Osteoblast (primary cell): ENCODE measurements around the gene SLC25A36. TPM values are rescaled to one million over a fixed set of nuclear protein-coding genes. Genes with fewer than 3 reads are reported as not detected.
A peak's percentile ranks its signal among the peaks of the same experiment; 100 is the strongest.
"Not testable (repeated sequence)": the region's sequence is repeated elsewhere in the genome, so short reads cannot be mapped to it uniquely, and the experiment has no call there.

Experiments used
- DNase-seq: peaks from one replicate; pipeline ENCODE4 v3.0.0; 2011; ENCODE audit warnings: low spot score, mixed read lengths; ENCODE audit not compliant: insufficient read length; ENCODE audit errors: missing footprints
- H2AFZ ChIP-seq: 2 replicates; pipeline ENCODE4 v1.6.0; 2011; ENCODE audit warnings: mild to moderate bottlenecking, low read length
- H3K27ac ChIP-seq: 2 replicates; pipeline ENCODE4 v1.5.1; 2011; ENCODE audit warnings: mild to moderate bottlenecking, low read depth, low read length, moderate library complexity
- H3K27me3 ChIP-seq: 2 replicates; pipeline ENCODE4 v1.6.0; 2012; ENCODE audit warnings: mild to moderate bottlenecking, control low read depth, inconsistent platforms, low read length, moderate library complexity; ENCODE audit not compliant: insufficient read depth
- H3K36me3 ChIP-seq: 2 replicates; pipeline ENCODE4 v1.5.1; 2011; ENCODE audit warnings: mild to moderate bottlenecking, low read length, control low read depth, moderate library complexity; ENCODE audit not compliant: insufficient read depth
- H3K4me1 ChIP-seq: 2 replicates; pipeline ENCODE4 v1.5.1; 2011; ENCODE audit warnings: mild to moderate bottlenecking, low read length, control low read depth, moderate library complexity; ENCODE audit not compliant: insufficient read depth
- H3K4me2 ChIP-seq: 2 replicates; pipeline ENCODE4 v1.6.0; 2011; ENCODE audit warnings: mild to moderate bottlenecking, low read length; ENCODE audit not compliant: insufficient read depth
- H3K4me3 ChIP-seq: fragments of 200-600 bp; sonication (generic); 3 replicates; pipeline ENCODE4 v1.5.1; 2012; ENCODE audit warnings: mild to moderate bottlenecking, low read length, inconsistent platforms; ENCODE audit not compliant: insufficient read depth
- H3K79me2 ChIP-seq: 2 replicates; pipeline ENCODE4 v1.6.0; 2012; ENCODE audit warnings: mild to moderate bottlenecking, low read length, control low read depth, inconsistent platforms; ENCODE audit not compliant: insufficient read depth
- H3K9me3 ChIP-seq: 2 replicates; pipeline ENCODE4 v1.5.1; 2011; ENCODE audit warnings: low read depth, low read length, control low read depth
- H4K20me1 ChIP-seq: 2 replicates; pipeline ENCODE4 v1.6.0; 2012; ENCODE audit warnings: mild to moderate bottlenecking, low read length, control low read depth; ENCODE audit not compliant: insufficient read depth
- CTCF ChIP-seq: IDR thresholded peaks from 2 replicates; pipeline ENCODE4 v1.5.1; 2011; ENCODE audit warnings: mild to moderate bottlenecking, low read depth, low read length, moderate library complexity; ENCODE audit errors: extremely low read depth
- total RNA-seq: library from RNA; depleted of rRNA; stranded (reverse); fragments of >200 nt; gene quantifications from 2 replicates; pipeline ENCODE4 v1.2.3, GENCODE V29; 2012

Gene SLC25A36
- total RNA-seq, 1 donor = 97.4 TPM

- H4K20me1 ChIP-seq = no peaks in the 10 kb centered on the region
- no peak for TF ChIP-seq CTCF
- peak overlapping the region; percentile 5 for H3K4me3 ChIP-seq
- H2AFZ ChIP-seq = no peak overlapping the region
- no peaks in the 10 kb centered on the region for H3K79me2 ChIP-seq
- peaks cover 7% of the 10 kb centered on the region for H3K4me1 ChIP-seq
- H3K36me3 ChIP-seq = no peaks in the 10 kb centered on the region
- H3K27me3 ChIP-seq = peaks cover 4% of the 10 kb centered on the region
- peak overlapping the region; percentile 45 for H3K4me2 ChIP-seq
- no peaks in the 10 kb centered on the region for H3K9me3 ChIP-seq
- no peak overlapping the region for H3K27ac ChIP-seq
- peak; percentile 77 for DNase-seq
Measured at GRCh38 chr3:140931016-140931454, 10.6 kb upstream of the SLC25A36 start.

GRCh38 chr3:140931801-140932200 is 9.8 kb upstream of the SLC25A36 start:
- H3K27me3 ChIP-seq = peaks cover 4% of the 10 kb centered on the region
- H3K4me2 ChIP-seq = no peak overlapping the region
- H3K27ac ChIP-seq = no peak overlapping the region
- no peaks in the 10 kb centered on the region for H3K9me3 ChIP-seq
- H3K4me3 ChIP-seq = no peak overlapping the region
- TF ChIP-seq CTCF = no peak
- H3K36me3 ChIP-seq = no peaks in the 10 kb centered on the region
- DNase-seq = no peak
- peaks cover 7% of the 10 kb centered on the region for H3K4me1 ChIP-seq
- H2AFZ ChIP-seq = no peak overlapping the region
- H3K79me2 ChIP-seq = no peaks in the 10 kb centered on the region
- H4K20me1 ChIP-seq = no peaks in the 10 kb centered on the region

DNA sequence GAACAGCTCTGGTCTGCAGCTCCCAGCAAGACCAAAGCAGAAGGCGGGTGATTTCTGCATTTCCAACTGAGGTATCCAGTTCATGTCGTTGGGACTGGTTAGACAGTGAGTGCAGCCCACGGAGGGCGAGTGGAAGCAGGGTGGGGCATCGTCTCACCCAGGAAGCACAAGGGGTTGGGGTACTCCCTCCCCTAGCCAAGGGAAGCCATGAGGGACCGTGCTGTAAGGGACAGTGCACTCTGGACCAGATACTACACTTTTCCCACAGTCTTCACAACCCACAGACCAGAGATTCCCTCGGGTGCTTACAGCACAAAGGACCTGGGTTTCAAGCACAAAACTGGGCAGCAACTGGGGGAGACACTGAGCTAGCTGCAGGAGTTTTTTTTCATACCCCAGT is 8.5 kb upstream of the SLC25A36 start:
- no peak overlapping the region for H3K4me2 ChIP-seq
- H3K27me3 ChIP-seq = peaks cover under 1% of the 10 kb centered on the region
- TF ChIP-seq CTCF = no peak
- DNase-seq = no peak
- no peak overlapping the region for H3K4me3 ChIP-seq
- H3K9me3 ChIP-seq = no peaks in the 10 kb centered on the region
- H3K36me3 ChIP-seq = no peaks in the 10 kb centered on the region
- no peak overlapping the region for H3K27ac ChIP-seq
- H3K79me2 ChIP-seq = no peaks in the 10 kb centered on the region
- H4K20me1 ChIP-seq = no peaks in the 10 kb centered on the region
- H2AFZ ChIP-seq = no peak overlapping the region
- peaks cover 7% of the 10 kb centered on the region for H3K4me1 ChIP-seq

DNA sequence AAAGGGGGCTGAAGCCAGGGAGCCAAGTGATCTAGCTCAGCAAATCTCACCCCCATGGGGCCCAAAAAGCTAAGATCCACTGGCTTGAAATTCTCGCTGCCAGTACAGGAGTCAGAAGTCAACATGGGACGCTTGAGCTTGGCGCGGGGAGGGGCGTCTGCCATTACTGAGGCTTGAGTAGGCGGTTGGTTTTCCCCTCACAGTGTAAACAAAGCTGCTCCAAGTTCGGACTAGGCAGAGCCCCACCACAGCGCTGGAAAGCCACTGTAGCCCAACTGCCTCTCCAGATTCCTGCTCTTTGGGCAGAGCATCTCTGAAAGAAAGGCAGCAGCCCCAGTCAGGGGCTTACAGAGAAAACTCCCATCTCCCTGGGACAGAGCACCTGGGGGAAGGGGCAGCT is 8.1 kb upstream of the SLC25A36 start:
- TF ChIP-seq CTCF = no peak
- no peaks in the 10 kb centered on the region for H3K27me3 ChIP-seq
- H3K4me1 ChIP-seq = peaks cover 7% of the 10 kb centered on the region
- H4K20me1 ChIP-seq = no peaks in the 10 kb centered on the region
- H2AFZ ChIP-seq = no peak overlapping the region
- no peaks in the 10 kb centered on the region for H3K79me2 ChIP-seq
- DNase-seq = no peak
- H3K4me3 ChIP-seq = no peak overlapping the region
- no peaks in the 10 kb centered on the region for H3K9me3 ChIP-seq
- H3K27ac ChIP-seq = no peak overlapping the region
- no peaks in the 10 kb centered on the region for H3K36me3 ChIP-seq
- H3K4me2 ChIP-seq = no peak overlapping the region

GRCh38 chr3:140939305-140939704 is 2.3 kb upstream of the SLC25A36 start:
- not testable (repeated sequence) for H3K9me3 ChIP-seq, H3K27ac ChIP-seq

More at GRCh38 chr3:140939305-140939704, 2.3 kb upstream of the SLC25A36 start:
- H4K20me1 ChIP-seq, DNase-seq, H3K36me3 ChIP-seq, H3K4me3 ChIP-seq, H3K4me2 ChIP-seq, H2AFZ ChIP-seq, H3K27me3 ChIP-seq: not testable (repeated sequence)
- peaks cover 22% of the 10 kb centered on the region for H3K79me2 ChIP-seq
- peaks cover 13% of the 10 kb centered on the region for H3K4me1 ChIP-seq
